Loucy (cell line): ENCODE data around the gene TMEM178A.

Experiments used
- H2AFZ ChIP-seq: fragments of 200-600 bp; sonication (generic); 2 replicates; pipeline ENCODE4 v1.6.0; 2016; ENCODE audit warnings: antibody characterized with exemption, mild to moderate bottlenecking, low read length, moderate library complexity
- H3F3A ChIP-seq: fragments of 200-600 bp; 2 replicates; pipeline ENCODE4 v1.6.0; 2016; ENCODE audit warnings: antibody characterized with exemption, low read depth, mild to moderate bottlenecking
- H3K27me3 ChIP-seq: fragments of 200-600 bp; sonication (generic); 2 replicates; pipeline ENCODE4 v1.6.1; 2014; ENCODE audit warnings: low read length, mild to moderate bottlenecking; ENCODE audit not compliant: insufficient read depth, poor library complexity, severe bottlenecking
- H3K36me3 ChIP-seq: fragments of 200-600 bp; sonication (generic); 2 replicates; pipeline ENCODE4 v1.6.1; 2016; ENCODE audit warnings: low read length; ENCODE audit not compliant: insufficient read depth
- H3K4me1 ChIP-seq: fragments of 200-600 bp; sonication (generic); 2 replicates; pipeline ENCODE4 v1.5.1; 2014; ENCODE audit warnings: low read length, mild to moderate bottlenecking; ENCODE audit not compliant: insufficient read depth, poor library complexity, severe bottlenecking
- H3K4me2 ChIP-seq: fragments of 200-600 bp; sonication (generic); 2 replicates; pipeline ENCODE4 v1.6.0; 2014; ENCODE audit warnings: antibody characterized with exemption, low read length, low read depth, mild to moderate bottlenecking; ENCODE audit not compliant: poor library complexity, severe bottlenecking
- H3K4me3 ChIP-seq: fragments of 200-600 bp; sonication (generic); 2 replicates; pipeline ENCODE4 v1.5.1; 2014; ENCODE audit warnings: low read length, mild to moderate bottlenecking, mixed read lengths; ENCODE audit not compliant: poor library complexity, severe bottlenecking
- H3K79me2 ChIP-seq: fragments of 200-600 bp; sonication (generic); 2 replicates; pipeline ENCODE4 v1.6.1; 2014; ENCODE audit warnings: low read length; ENCODE audit not compliant: insufficient read depth
- H3K9ac ChIP-seq: fragments of 200-600 bp; sonication (generic); 2 replicates; pipeline ENCODE4 v1.6.0; 2014; ENCODE audit warnings: mild to moderate bottlenecking, low read depth, low read length, moderate library complexity; ENCODE audit not compliant: poor library complexity, severe bottlenecking
- H3K9me2 ChIP-seq: fragments of 200-600 bp; sonication (generic); replicated peaks from 2 replicates; pipeline ENCODE4 v1.6.1; 2016; ENCODE audit warnings: low read depth, low read length, mixed read lengths
- H3K9me3 ChIP-seq: fragments of 200-600 bp; sonication (generic); 2 replicates; pipeline ENCODE4 v1.6.1; 2014; ENCODE audit warnings: mild to moderate bottlenecking, antibody characterized with exemption, low read length, low read depth; ENCODE audit not compliant: insufficient read depth
- H4K20me1 ChIP-seq: fragments of 200-600 bp; sonication (generic); 2 replicates; pipeline ENCODE4 v1.6.0; 2014; ENCODE audit warnings: antibody characterized with exemption, low read length, mild to moderate bottlenecking; ENCODE audit not compliant: insufficient read depth, poor library complexity, severe bottlenecking
- EZH2phosphoT487 ChIP-seq: fragments of 200-600 bp; IDR thresholded peaks from 2 replicates; pipeline ENCODE4 v1.6.1; 2018; ENCODE audit warnings: antibody characterized with exemption, mild to moderate bottlenecking, moderate library complexity, borderline replicate concordance
- TF ChIP-seq, protein P1 (sequence below): fragments of 200-600 bp; sonication (generic); conservative IDR thresholded peaks from 2 replicates; pipeline ENCODE4 v1.5.1; 2014; ENCODE audit warnings: mild to moderate bottlenecking, antibody characterized with exemption, low read length

The TMEM178A gene

GRCh38 chr2:39715095-39715494, 49.4 kb downstream of the TMEM178A start:
- no peak overlapping the region for H2AFZ ChIP-seq
- no peaks in the 10 kb centered on the region for H4K20me1 ChIP-seq
- H3K9me3 ChIP-seq: no peaks in the 10 kb centered on the region
- H3K4me1 ChIP-seq: no peaks in the 10 kb centered on the region
- H3K9ac ChIP-seq: no peak overlapping the region
- H3K36me3 ChIP-seq: no peaks in the 10 kb centered on the region
- peaks cover 5% of the 10 kb centered on the region for H3K27me3 ChIP-seq
- no peaks in the 10 kb centered on the region for H3F3A ChIP-seq
- no peaks in the 10 kb centered on the region for H3K9me2 ChIP-seq
- H3K4me3 ChIP-seq: no peak overlapping the region
- no peaks in the 10 kb centered on the region for H3K79me2 ChIP-seq
- no peak for TF ChIP-seq EZH2phosphoT487
- TF ChIP-seq, protein P1, sequence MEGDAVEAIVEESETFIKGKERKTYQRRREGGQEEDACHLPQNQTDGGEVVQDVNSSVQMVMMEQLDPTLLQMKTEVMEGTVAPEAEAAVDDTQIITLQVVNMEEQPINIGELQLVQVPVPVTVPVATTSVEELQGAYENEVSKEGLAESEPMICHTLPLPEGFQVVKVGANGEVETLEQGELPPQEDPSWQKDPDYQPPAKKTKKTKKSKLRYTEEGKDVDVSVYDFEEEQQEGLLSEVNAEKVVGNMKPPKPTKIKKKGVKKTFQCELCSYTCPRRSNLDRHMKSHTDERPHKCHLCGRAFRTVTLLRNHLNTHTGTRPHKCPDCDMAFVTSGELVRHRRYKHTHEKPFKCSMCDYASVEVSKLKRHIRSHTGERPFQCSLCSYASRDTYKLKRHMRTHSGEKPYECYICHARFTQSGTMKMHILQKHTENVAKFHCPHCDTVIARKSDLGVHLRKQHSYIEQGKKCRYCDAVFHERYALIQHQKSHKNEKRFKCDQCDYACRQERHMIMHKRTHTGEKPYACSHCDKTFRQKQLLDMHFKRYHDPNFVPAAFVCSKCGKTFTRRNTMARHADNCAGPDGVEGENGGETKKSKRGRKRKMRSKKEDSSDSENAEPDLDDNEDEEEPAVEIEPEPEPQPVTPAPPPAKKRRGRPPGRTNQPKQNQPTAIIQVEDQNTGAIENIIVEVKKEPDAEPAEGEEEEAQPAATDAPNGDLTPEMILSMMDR: no peak
- no peak overlapping the region for H3K4me2 ChIP-seq

- no peak overlapping the region for H3K4me2 ChIP-seq
- H3K36me3 ChIP-seq: no peaks in the 10 kb centered on the region
- H3K4me3 ChIP-seq: no peak overlapping the region
- no peaks in the 10 kb centered on the region for H3K4me1 ChIP-seq
- no peak overlapping the region for H2AFZ ChIP-seq
- H3K9ac ChIP-seq: no peak overlapping the region
- H3F3A ChIP-seq: no peaks in the 10 kb centered on the region
- TF ChIP-seq EZH2phosphoT487: no peak
- TF ChIP-seq, protein P1: no peak
- no peaks in the 10 kb centered on the region for H3K9me3 ChIP-seq
- H3K9me2 ChIP-seq: no peaks in the 10 kb centered on the region
- H3K27me3 ChIP-seq: peaks cover 5% of the 10 kb centered on the region
- H3K79me2 ChIP-seq: no peaks in the 10 kb centered on the region
- no peaks in the 10 kb centered on the region for H4K20me1 ChIP-seq
Observed at GRCh38 chr2:39715822-39716221, 50.1 kb downstream of the TMEM178A start.

GRCh38 chr2:39717067-39717466, 51.4 kb downstream of the TMEM178A start:
- H3K9me2 ChIP-seq: no peaks in the 10 kb centered on the region
- no peaks in the 10 kb centered on the region for H4K20me1 ChIP-seq
- H3K4me3 ChIP-seq: no peak overlapping the region
- H3F3A ChIP-seq: no peaks in the 10 kb centered on the region
- H3K4me2 ChIP-seq: no peak overlapping the region
- no peak overlapping the region for H2AFZ ChIP-seq
- TF ChIP-seq, protein P1: no peak
- TF ChIP-seq EZH2phosphoT487: no peak
- H3K9ac ChIP-seq: no peak overlapping the region
- peaks cover 5% of the 10 kb centered on the region for H3K27me3 ChIP-seq
- H3K79me2 ChIP-seq: no peaks in the 10 kb centered on the region
- H3K36me3 ChIP-seq: no peaks in the 10 kb centered on the region
- no peaks in the 10 kb centered on the region for H3K9me3 ChIP-seq
- H3K4me1 ChIP-seq: no peaks in the 10 kb centered on the region
